K562 (cell line): ENCODE measurements around the gene P2RX3. TPM values are rescaled to one million over a fixed set of nuclear protein-coding genes. Genes with fewer than 3 reads are reported as not detected.

ENCODE experiments used
- COPS2 ChIP-seq: fragments of 450-650 bp; conservative IDR thresholded peaks from 2 replicates; pipeline ENCODE4 v1.6.1; 2016; ENCODE audit warnings: mild to moderate bottlenecking, moderate library complexity
- CTBP1 ChIP-seq: fragments of 450-650 bp; IDR thresholded peaks from 2 replicates; pipeline ENCODE4 v1.6.1; 2016; ENCODE audit warnings: borderline replicate concordance
- GATAD2B ChIP-seq: fragments of 450-650 bp; IDR thresholded peaks from 2 replicates; pipeline ENCODE4 v1.6.1; 2017; ENCODE audit warnings: mild to moderate bottlenecking, borderline replicate concordance
- MEF2D ChIP-seq: conservative IDR thresholded peaks from 2 replicates; pipeline ENCODE4 v1.6.1; 2016; ENCODE audit warnings: low read depth, missing genetic modification characterization, missing compliant biosample characterization
- PRDM10 ChIP-seq: fragments of 450-650 bp; IDR thresholded peaks from 2 replicates; pipeline ENCODE4 v1.6.1; 2018; ENCODE audit not compliant: partially characterized antibody
- RB1 ChIP-seq: fragments of 450-650 bp; IDR thresholded peaks from 2 replicates; pipeline ENCODE4 v1.6.1; 2017; ENCODE audit warnings: low read depth, mild to moderate bottlenecking
- SMAD3 ChIP-seq: fragments of 450-650 bp; formaldehyde crosslinking; conservative IDR thresholded peaks from 2 replicates; pipeline ENCODE4 v1.4.0; 2020; ENCODE audit warnings: mild to moderate bottlenecking
- SMC3 ChIP-seq: conservative IDR thresholded peaks from 2 replicates; pipeline ENCODE4 v1.6.1; 2011; ENCODE audit warnings: low read depth, low read length, improper control_type of control experiment; ENCODE audit not compliant: insufficient read depth
- SNIP1 ChIP-seq: fragments of 450-650 bp; IDR thresholded peaks from 2 replicates; pipeline ENCODE4 v1.7.1; 2017; ENCODE audit warnings: low read depth, mild to moderate bottlenecking
- TOE1 ChIP-seq, 2 experiments: fragments of 450-650 bp in 1 of 2; sonication (generic) in 1 of 2; formaldehyde crosslinking in 1 of 2; IDR thresholded peaks; 2 replicates each; pipeline versions ENCODE4 v1.7.1 to v1.8.0; 2016 to 2022; ENCODE audit warnings: borderline replicate concordance in 2 of 2, mild to moderate bottlenecking in 2 of 2, antibody characterized with exemption in 1 of 2, inconsistent platforms in 1 of 2, low read depth in 1 of 2, missing genetic modification reagents in 1 of 2, moderate library complexity in 1 of 2
- ZNF778 ChIP-seq: fragments of 450-650 bp; formaldehyde crosslinking; IDR thresholded peaks from 2 replicates; pipeline ENCODE4 v1.4.0; 2020; ENCODE audit warnings: mild to moderate bottlenecking, moderate library complexity
- polyA plus RNA-seq, 8 experiments: library from polyadenylated mRNA; depleted of rRNA in 4 of 8; stranded (reverse) in 5 of 8; unstranded in 3 of 8; fragments of >200 nt; fragmentation: Nextera tagmentation in 2 of 8; fragmentation: Illumina TruSeq in 1 of 8; extraction: Ambion mirVana in 2 of 8; extraction: Trizol in 1 of 8; gene quantifications; 2 replicates each; pipeline versions ENCODE4 v1.2.1 to v1.2.3, GENCODE V29; 2011 to 2014; ENCODE audit warnings: inconsistent platforms in 1 of 8, missing spikeins in 1 of 8
- total RNA-seq, 7 experiments: library from RNA; depleted of rRNA in 6 of 7; stranded (reverse); fragments of >200 nt in 6 of 7; fragmentation: Illumina TruSeq in 2 of 7; extraction: Trizol in 2 of 7; gene quantifications; 2 replicates each; pipeline versions ENCODE4 v1.2.1 to v1.2.3, GENCODE V29; 2011 to 2021; ENCODE audit warnings: low replicate concordance in 1 of 7
- TF ChIP-seq, protein P1 (sequence below): sonication (generic); formaldehyde crosslinking; IDR thresholded peaks from 2 replicates; pipeline ENCODE4 v1.8.0; 2022; ENCODE audit warnings: missing genetic modification reagents, mild to moderate bottlenecking, moderate library complexity, borderline replicate concordance
- TF ChIP-seq, protein P2 (sequence below): fragments of 250-450 bp; sonication (Bioruptor Pico); IDR thresholded peaks from 2 replicates; pipeline ENCODE4 v1.5.1; 2021; ENCODE audit warnings: mild to moderate bottlenecking

P2RX3 gene
- total and polyA plus RNA-seq, 9 of the 15 experiments (the other 6 are each of a cell fraction or from before 2014, with no cell fraction given): not detected

DNA sequence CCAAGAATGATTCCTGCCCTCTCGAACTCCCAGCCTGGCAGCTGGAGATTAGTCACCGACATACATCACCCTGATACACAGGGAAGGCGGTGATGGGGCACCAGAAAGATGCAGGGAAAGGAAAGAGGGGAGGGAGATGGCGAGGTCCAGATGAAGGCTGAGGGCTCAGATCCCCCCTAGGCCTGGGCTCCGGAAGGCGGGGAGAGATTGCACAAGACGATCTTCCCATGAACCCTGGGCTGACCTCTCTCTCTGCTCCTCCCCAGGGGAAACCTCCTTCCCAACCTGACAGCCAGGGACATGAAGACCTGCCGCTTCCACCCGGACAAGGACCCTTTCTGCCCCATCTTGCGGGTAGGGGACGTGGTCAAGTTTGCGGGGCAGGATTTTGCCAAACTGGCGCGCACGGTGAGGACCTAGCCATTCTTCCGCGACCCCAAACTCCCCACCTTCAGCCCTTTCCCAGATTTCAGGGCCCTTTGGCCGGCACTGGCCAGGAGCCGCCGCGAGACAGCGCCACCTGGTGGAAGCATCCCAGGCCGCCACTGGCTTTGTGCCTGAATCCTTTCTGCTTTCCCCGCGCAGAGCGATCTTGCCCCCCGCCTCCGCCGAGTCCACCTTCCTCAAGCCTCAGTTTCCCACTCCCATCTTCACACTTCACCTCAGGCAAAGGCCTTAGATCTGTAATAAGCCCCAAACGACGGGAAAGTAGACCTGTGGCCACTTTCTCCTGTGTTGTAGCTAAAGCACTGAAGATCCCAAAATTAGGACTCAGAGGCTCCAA, 11.5 kb downstream of the P2RX3 start (continued):
- TF ChIP-seq, protein P1, sequence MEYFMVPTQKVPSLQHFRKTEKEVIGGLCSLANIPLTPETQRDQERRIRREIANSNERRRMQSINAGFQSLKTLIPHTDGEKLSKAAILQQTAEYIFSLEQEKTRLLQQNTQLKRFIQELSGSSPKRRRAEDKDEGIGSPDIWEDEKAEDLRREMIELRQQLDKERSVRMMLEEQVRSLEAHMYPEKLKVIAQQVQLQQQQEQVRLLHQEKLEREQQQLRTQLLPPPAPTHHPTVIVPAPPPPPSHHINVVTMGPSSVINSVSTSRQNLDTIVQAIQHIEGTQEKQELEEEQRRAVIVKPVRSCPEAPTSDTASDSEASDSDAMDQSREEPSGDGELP (CRISPR knock-in tag): peak; percentile 69; the same call in 1 of the 2 replicates
- TF ChIP-seq COPS2: no peak
- TF ChIP-seq TOE1 (IDR thresholded peaks at IDR 0.05; ENCODE audit: borderline replicate concordance): no peak
- 0 out of 2 replicates have a peak, but pooled peaks have one; percentile 78 for TF ChIP-seq TOE1 (CRISPR knock-in tag; IDR thresholded peaks at IDR 0.05; ENCODE audit: borderline replicate concordance, low read depth)
- TF ChIP-seq, protein P2, sequence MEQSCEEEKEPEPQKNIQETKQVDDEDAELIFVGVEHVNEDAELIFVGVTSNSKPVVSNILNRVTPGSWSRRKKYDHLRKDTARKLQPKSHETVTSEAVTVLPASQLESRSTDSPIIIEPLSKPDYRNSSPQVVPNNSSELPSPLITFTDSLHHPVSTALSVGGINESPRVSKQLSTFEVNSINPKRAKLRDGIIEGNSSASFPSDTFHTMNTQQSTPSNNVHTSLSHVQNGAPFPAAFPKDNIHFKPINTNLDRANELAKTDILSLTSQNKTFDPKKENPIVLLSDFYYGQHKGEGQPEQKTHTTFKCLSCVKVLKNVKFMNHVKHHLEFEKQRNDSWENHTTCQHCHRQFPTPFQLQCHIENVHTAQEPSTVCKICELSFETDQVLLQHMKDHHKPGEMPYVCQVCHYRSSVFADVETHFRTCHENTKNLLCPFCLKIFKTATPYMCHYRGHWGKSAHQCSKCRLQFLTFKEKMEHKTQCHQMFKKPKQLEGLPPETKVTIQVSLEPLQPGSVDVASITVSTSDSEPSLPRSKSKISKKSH (CRISPR knock-in tag): no peak
- TF ChIP-seq SNIP1: no peak
- TF ChIP-seq CTBP1: peak; percentile 67; the same call in 1 of the 2 replicates
- TF ChIP-seq ZNF778: no peak
- peak; percentile 35; the same call in 1 of the 2 replicates for TF ChIP-seq SMC3
- no peak for TF ChIP-seq MEF2D (tag)
- TF ChIP-seq SMAD3: no peak
- peak; percentile 19 for TF ChIP-seq PRDM10
- peak; percentile 62 for TF ChIP-seq RB1
- TF ChIP-seq GATAD2B: no peak
